Kidney tubule cell (primary cell): ENCODE results near the gene DDHD1.
A peak's percentile ranks its signal among the peaks of the same experiment; 100 is the strongest.
"Not testable (repeated sequence)": the region's sequence is repeated elsewhere in the genome, so short reads cannot be mapped to it uniquely, and the experiment has no call there.

Experiments used
- DNase-seq: peaks from one replicate; pipeline ENCODE4 v3.0.0-alpha.2; 2018; ENCODE audit warnings: low spot score

Gene DDHD1

GRCh38 chr14:53152887-53153701, at the start of gene DDHD1:
DDHD1 (minus strand) TSS chr14:53153323; CDS start chr14:53153098, 225 bp downstream.
- DNase-seq, result peak; percentile 83

- DNase-seq, result no peak
Measured at GRCh38 chr14:53195949-53196348, 42.8 kb upstream of the DDHD1 start.

GRCh38 chr14:53193193-53193592, 40.1 kb upstream of the DDHD1 start:
- DNase-seq, result no peak

GRCh38 chr14:53192052-53192760, 39.1 kb upstream of the DDHD1 start:
- no peak for DNase-seq

- DNase-seq, result peak; percentile 5
Measured at GRCh38 chr14:53190938-53191337, 37.8 kb upstream of the DDHD1 start.

GRCh38 chr14:53187921-53188463, 34.9 kb upstream of the DDHD1 start:
- DNase-seq, result no peak

GRCh38 chr14:53186532-53186931, 33.4 kb upstream of the DDHD1 start:
- no peak for DNase-seq

- no peak for DNase-seq
Measured at GRCh38 chr14:53183611-53184010, 30.5 kb upstream of the DDHD1 start.

- DNase-seq, result no peak
Measured at GRCh38 chr14:53183056-53183455, 29.9 kb upstream of the DDHD1 start.

GRCh38 chr14:53181463-53182081, 28.4 kb upstream of the DDHD1 start:
- not testable (repeated sequence) for DNase-seq

- peak; percentile 11 for DNase-seq
Measured at GRCh38 chr14:53180272-53181221, 27.4 kb upstream of the DDHD1 start.

GRCh38 chr14:53179486-53180005, 26.4 kb upstream of the DDHD1 start:
- not testable (repeated sequence) for DNase-seq

GRCh38 chr14:53175375-53175774, 22.3 kb upstream of the DDHD1 start:
- no peak for DNase-seq

GRCh38 chr14:53174918-53175317, 21.8 kb upstream of the DDHD1 start:
- DNase-seq, result no peak

- no peak for DNase-seq
Measured at GRCh38 chr14:53168786-53169185, 15.7 kb upstream of the DDHD1 start.

GRCh38 chr14:53167602-53168328, 14.6 kb upstream of the DDHD1 start:
- DNase-seq, result no peak

GRCh38 chr14:53161758-53162435, 8.8 kb upstream of the DDHD1 start:
- DNase-seq, result no peak

- DNase-seq, result no peak
Measured at GRCh38 chr14:53156238-53156637, 3.1 kb upstream of the DDHD1 start.

GRCh38 chr14:53153702-53154112, 584 bp upstream of the DDHD1 start:
- DNase-seq, result no peak
